ENCODE results near the gene TM9SF4. TPM values are rescaled to one million over a fixed set of nuclear protein-coding genes. Genes with fewer than 3 reads are reported as not detected.

TM9SF4 gene
- total RNA-seq, 6 donors from 2014 or later, result 26.7 to 48.0 (median 37.1) TPM

DNA sequence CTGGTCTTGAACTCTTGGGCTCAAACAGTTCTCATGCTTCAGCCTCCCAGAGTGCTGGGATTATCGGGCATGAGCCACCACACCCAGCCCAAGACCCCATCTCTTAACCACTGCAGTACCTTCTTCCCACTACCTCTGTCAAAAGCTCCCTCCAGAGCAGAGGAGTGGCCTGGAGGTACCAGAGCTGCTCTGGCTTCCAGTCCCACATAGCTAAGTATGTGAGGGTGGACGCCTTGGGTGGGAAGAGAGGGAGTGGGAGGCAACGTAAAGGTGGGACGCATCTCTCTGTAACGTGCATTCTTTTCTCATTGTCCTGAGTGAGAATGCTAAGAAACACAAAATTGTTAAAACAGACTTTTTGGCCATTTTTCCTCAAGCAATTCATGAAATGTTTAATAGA is 24.5 kb downstream of the TM9SF4 start:
- H3K9me3 ChIP-seq, result no peaks in the 10 kb centered on the region
- no peak overlapping the region for H3K4me3 ChIP-seq
- no peaks in the 10 kb centered on the region for H3K27me3 ChIP-seq
- H3K36me3 ChIP-seq, result peaks cover 8 to 51% (median 30%) of the 10 kb centered on the region in 4 donors
- ATAC-seq (ENCODE audit: low FRiP score in 2 of 2) (no peak), DNase-seq (no peak)
- no peaks in the 10 kb centered on the region for H3K4me1 ChIP-seq
- H3K27ac ChIP-seq, result no peak overlapping the region
- TF ChIP-seq POLR2AphosphoS5 (IDR thresholded peaks at IDR 0.05), result no peak
- 91 to 96% methylated on average over 5 of the region's 5 CpGs for WGBS, 2 donors

DNA sequence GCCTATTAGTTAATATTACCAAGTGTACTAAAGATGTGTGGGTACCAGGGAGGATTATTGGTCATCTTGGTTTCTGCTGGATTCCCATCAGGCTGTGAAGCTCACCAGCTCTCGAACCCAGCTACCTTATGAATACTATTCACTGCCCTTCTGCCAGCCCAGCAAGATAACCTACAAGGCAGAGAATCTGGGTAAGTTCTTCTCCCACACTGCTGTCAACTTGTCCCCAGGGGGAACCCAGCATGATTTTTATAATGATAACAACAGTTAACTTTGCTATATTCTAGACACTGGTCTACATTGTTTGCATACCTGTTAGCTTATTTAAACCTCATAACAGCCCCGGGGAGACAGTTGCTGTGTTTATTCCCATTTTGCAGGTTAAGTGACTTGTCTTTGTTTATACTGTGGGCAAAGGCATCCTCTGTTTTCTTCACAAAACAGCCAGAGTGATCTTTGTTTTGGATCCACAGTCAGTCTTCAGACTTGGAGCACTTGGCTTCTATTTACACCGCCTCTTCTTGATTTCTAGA is 26.5 kb downstream of the TM9SF4 start:
- Histone ChIP-seq H3K27ac (no peak overlapping the region), H3K4me1 (no peaks in the 10 kb centered on the region), H3K27me3 (no peaks in the 10 kb centered on the region), H3K4me3 (no peak overlapping the region), H3K36me3 (peaks cover 11 to 68% (median 44%) of the 10 kb centered on the region in 4 donors), H3K9me3 (no peaks in the 10 kb centered on the region)
- ATAC-seq (ENCODE audit: low FRiP score in 2 of 2) (no peak), DNase-seq (no peak)
- TF ChIP-seq EP300 (IDR thresholded peaks at IDR 0.05), result no peak
- no peak for TF ChIP-seq POLR2A (IDR thresholded peaks at IDR 0.05)
- TF ChIP-seq, protein P1, sequence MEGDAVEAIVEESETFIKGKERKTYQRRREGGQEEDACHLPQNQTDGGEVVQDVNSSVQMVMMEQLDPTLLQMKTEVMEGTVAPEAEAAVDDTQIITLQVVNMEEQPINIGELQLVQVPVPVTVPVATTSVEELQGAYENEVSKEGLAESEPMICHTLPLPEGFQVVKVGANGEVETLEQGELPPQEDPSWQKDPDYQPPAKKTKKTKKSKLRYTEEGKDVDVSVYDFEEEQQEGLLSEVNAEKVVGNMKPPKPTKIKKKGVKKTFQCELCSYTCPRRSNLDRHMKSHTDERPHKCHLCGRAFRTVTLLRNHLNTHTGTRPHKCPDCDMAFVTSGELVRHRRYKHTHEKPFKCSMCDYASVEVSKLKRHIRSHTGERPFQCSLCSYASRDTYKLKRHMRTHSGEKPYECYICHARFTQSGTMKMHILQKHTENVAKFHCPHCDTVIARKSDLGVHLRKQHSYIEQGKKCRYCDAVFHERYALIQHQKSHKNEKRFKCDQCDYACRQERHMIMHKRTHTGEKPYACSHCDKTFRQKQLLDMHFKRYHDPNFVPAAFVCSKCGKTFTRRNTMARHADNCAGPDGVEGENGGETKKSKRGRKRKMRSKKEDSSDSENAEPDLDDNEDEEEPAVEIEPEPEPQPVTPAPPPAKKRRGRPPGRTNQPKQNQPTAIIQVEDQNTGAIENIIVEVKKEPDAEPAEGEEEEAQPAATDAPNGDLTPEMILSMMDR (IDR thresholded peaks at IDR 0.05), result no peak
- TF ChIP-seq POLR2AphosphoS5 (IDR thresholded peaks at IDR 0.05), result no peak
- WGBS, 2 donors, result 90% methylated on average over 3 of the region's 3 CpGs

DNA sequence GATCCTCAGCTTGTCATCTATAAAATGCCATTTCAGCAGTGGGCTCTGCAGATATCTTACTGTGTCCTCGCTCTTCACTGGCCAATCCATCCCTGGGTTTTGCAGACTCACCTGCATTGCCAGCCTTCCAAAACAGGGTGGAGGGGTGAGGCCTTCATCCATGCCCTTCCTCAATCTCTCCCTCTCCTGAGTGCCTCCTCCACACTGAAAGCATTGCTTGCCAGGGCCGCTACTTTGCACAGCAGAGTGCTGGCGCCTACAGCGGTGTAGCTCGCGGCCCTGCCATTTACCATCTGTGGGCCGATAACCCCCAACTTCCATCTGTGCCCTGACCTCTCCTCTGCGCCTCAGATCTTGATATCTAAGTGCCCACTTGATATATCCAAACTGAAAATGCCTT is 29.4 kb downstream of the TM9SF4 start:
- DNase-seq (no peak), ATAC-seq (ENCODE audit: low FRiP score in 2 of 2) (no peak)
- no peaks in the 10 kb centered on the region for H3K9me3 ChIP-seq
- peaks cover 38 to 83% (median 70%) of the 10 kb centered on the region in 4 donors for H3K36me3 ChIP-seq
- H3K4me3 ChIP-seq, result no peak overlapping the region
- TF ChIP-seq EP300 (IDR thresholded peaks at IDR 0.05) (no peak), POLR2AphosphoS5 (IDR thresholded peaks at IDR 0.05) (no peak), POLR2A (IDR thresholded peaks at IDR 0.05) (no peak)
- TF ChIP-seq, protein P1 (IDR thresholded peaks at IDR 0.05), result no peak
- H3K27ac ChIP-seq, result no peak overlapping the region
- 85 to 93% methylated on average over 7 to 8 of the region's 8 CpGs for WGBS, 2 donors
- H3K4me1 ChIP-seq, result no peaks in the 10 kb centered on the region
- H3K27me3 ChIP-seq, result no peaks in the 10 kb centered on the region

DNA sequence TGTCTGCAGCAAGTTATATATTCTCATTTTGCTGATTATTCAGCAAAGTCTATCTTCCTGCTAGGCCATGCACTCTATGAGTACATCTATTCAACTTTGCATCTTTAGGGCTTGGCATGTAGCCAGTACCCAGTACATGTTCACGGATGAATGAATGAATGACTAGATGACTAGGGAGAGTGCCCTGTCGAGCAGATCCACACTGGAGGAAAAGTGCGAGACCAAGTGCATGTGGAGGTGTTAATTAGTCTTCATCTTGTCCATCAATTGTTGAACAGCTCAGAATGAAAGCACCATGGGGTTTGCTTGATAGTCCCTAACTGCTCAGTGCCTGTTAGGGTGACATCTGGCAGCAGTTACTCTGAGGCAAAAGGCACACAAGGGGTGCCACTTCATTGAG is 30.4 kb downstream of the TM9SF4 start:
- Histone ChIP-seq H3K9me3 (no peaks in the 10 kb centered on the region), H3K36me3 (peaks cover 48 to 90% (median 77%) of the 10 kb centered on the region in 4 donors), H3K4me1 (no peaks in the 10 kb centered on the region), H3K27ac (no peak overlapping the region), H3K4me3 (no peak overlapping the region), H3K27me3 (no peaks in the 10 kb centered on the region)
- DNase-seq (no peak), ATAC-seq (ENCODE audit: low FRiP score in 2 of 2) (no peak)
- 97 to 100% methylated on average over 3 of the region's 3 CpGs for WGBS, 2 donors
- TF ChIP-seq POLR2AphosphoS5 (IDR thresholded peaks at IDR 0.05), result no peak
- TF ChIP-seq, protein P1 (IDR thresholded peaks at IDR 0.05), result no peak
- TF ChIP-seq EP300 (IDR thresholded peaks at IDR 0.05), result no peak
- no peak for TF ChIP-seq POLR2A (IDR thresholded peaks at IDR 0.05)

DNA sequence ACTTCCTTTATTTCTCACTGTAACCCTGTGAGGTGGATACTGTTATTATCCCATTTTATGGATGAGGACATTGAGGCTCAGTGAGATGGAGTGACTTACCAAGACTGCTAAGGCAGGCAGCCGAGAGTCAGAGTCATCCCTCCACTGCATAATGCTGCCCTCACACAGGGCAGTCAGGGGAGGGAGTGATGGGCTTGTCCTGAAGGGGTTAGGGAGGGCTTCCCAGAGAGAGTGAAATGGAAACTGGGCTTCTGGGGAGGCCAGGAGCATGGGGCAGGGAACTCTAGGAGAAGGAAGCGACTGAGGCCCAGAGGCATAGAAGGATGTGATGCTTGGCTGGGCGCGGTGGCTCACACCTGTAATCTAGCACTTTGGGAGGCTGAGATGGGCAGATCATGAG is 31.1 kb downstream of the TM9SF4 start:
- Histone ChIP-seq H3K36me3 (peaks cover 52 to 97% (median 83%) of the 10 kb centered on the region in 4 donors), H3K9me3 (no peaks in the 10 kb centered on the region), H3K4me3 (no peak overlapping the region), H3K27me3 (no peaks in the 10 kb centered on the region), H3K27ac (no peak overlapping the region), H3K4me1 (no peaks in the 10 kb centered on the region)
- no peak for ATAC-seq (ENCODE audit: low FRiP score in 2 of 2)
- no peak for TF ChIP-seq POLR2A (IDR thresholded peaks at IDR 0.05)
- TF ChIP-seq POLR2AphosphoS5 (IDR thresholded peaks at IDR 0.05), result no peak
- no peak for TF ChIP-seq EP300 (IDR thresholded peaks at IDR 0.05)
- TF ChIP-seq, protein P1 (IDR thresholded peaks at IDR 0.05), result no peak
- WGBS, 2 donors, result 75 to 95% methylated on average over 4 of the region's 4 CpGs
- no peak for DNase-seq

Measured in upper lobe of left lung (tissue), 6 donors.